22Rv1 (cell line): Measurements from ENCODE around the gene IQGAP2.

Source experiments
- ZFX ChIP-seq: fragments of 450-650 bp; IDR thresholded peaks from 2 replicates; pipeline ENCODE4 v1.6.1; 2017; ENCODE audit warnings: antibody characterized with exemption, borderline replicate concordance
- TF ChIP-seq, protein P1 (sequence below): fragments of 450-650 bp; IDR thresholded peaks from 2 replicates; pipeline ENCODE4 v1.5.1; 2017; ENCODE audit warnings: mild to moderate bottlenecking

DNA sequence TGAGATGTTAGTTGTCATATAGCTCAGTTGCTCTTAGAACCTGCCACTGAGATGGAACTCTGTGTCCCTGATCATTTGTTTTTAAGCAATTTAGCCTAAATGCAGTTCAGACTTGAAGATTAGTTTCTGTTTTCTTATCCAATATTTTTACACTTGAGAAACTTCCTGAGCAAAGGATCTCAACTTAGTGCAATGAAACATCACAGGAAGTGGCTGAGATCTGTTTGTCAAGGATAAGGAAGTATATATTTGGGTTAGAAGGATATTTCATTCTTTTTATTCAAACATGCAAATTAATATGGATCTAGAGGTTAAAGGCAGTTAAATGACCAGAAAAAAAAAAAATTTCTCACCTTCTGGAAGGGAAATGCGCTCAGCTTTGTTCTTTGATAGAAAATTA is 293.2 kb downstream of the IQGAP2 start:
- TF ChIP-seq, protein P1, sequence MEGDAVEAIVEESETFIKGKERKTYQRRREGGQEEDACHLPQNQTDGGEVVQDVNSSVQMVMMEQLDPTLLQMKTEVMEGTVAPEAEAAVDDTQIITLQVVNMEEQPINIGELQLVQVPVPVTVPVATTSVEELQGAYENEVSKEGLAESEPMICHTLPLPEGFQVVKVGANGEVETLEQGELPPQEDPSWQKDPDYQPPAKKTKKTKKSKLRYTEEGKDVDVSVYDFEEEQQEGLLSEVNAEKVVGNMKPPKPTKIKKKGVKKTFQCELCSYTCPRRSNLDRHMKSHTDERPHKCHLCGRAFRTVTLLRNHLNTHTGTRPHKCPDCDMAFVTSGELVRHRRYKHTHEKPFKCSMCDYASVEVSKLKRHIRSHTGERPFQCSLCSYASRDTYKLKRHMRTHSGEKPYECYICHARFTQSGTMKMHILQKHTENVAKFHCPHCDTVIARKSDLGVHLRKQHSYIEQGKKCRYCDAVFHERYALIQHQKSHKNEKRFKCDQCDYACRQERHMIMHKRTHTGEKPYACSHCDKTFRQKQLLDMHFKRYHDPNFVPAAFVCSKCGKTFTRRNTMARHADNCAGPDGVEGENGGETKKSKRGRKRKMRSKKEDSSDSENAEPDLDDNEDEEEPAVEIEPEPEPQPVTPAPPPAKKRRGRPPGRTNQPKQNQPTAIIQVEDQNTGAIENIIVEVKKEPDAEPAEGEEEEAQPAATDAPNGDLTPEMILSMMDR = no peak
- no peak for TF ChIP-seq ZFX
